Measurements from ENCODE around the gene ZSWIM6. TPM values are rescaled to one million over a fixed set of nuclear protein-coding genes. Genes with fewer than 3 reads are reported as not detected.

The ZSWIM6 gene
- total RNA-seq, 1 experiment from 2014 or later: 4.2 TPM

- H3K9me2 ChIP-seq (replicated peaks; ENCODE audit: insufficient read depth, low read length): no peaks in the 10 kb centered on the region
- no peak overlapping the region for H3K4me2 ChIP-seq (ENCODE audit: low read depth, low read length, poor library complexity, severe bottlenecking)
- H3K9me3 ChIP-seq (ENCODE audit: low read length): no peaks in the 10 kb centered on the region
- peaks cover 12% of the 10 kb centered on the region; the same call in 1 of the 2 replicates for H4K20me1 ChIP-seq (ENCODE audit: insufficient read depth, low read depth, low read length)
- no peak overlapping the region for H2AFZ ChIP-seq (ENCODE audit: low read length)
- no peaks in the 10 kb centered on the region for H3K27me3 ChIP-seq (ENCODE audit: low read length)
- H3K4me1 ChIP-seq (ENCODE audit: low read length): no peaks in the 10 kb centered on the region
- H3K36me3 ChIP-seq (ENCODE audit: insufficient read depth, low read length): no peaks in the 10 kb centered on the region
- DNase-seq: no peak
- no peaks in the 10 kb centered on the region for H3K79me2 ChIP-seq (ENCODE audit: low read length)
- H3K9ac ChIP-seq (ENCODE audit: low read length): no peak overlapping the region
- no peak overlapping the region for H3K27ac ChIP-seq (ENCODE audit: low read length)
- H3K4me3 ChIP-seq (ENCODE audit: low read length): no peak overlapping the region
These were observed 140.3 kb downstream of the ZSWIM6 start for GRCh38 chr5:61472172-61472958.

DNA sequence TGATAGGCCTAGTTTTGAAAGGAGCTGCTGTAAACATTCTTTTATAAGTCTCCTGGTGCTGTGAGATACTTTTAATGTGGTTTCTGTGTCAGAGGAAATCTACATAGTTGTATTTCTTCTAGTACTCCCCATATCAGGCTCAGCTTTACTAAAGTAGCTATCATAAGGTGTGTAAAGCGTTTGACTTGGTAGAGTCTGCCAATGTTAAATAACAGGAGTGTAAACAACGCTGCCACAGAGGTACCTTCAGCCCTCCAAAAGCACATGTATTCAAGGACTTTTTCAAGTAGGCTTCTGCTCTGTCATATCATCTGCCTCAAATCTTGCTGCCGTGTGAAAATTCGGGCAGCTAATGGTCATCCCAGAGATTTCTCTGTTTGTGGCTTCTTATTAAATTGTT, 142.7 kb downstream of the ZSWIM6 start:
- H3K9ac ChIP-seq (ENCODE audit: low read length): no peak overlapping the region
- H3K4me3 ChIP-seq (ENCODE audit: low read length): no peak overlapping the region
- no peaks in the 10 kb centered on the region for H3K4me1 ChIP-seq (ENCODE audit: low read length)
- H2AFZ ChIP-seq (ENCODE audit: low read length): no peak overlapping the region
- no peaks in the 10 kb centered on the region for H3K79me2 ChIP-seq (ENCODE audit: low read length)
- H3K27me3 ChIP-seq (ENCODE audit: low read length): no peaks in the 10 kb centered on the region
- H3K36me3 ChIP-seq (ENCODE audit: insufficient read depth, low read length): no peaks in the 10 kb centered on the region
- H3K9me2 ChIP-seq (replicated peaks; ENCODE audit: insufficient read depth, low read length): no peaks in the 10 kb centered on the region
- no peaks in the 10 kb centered on the region for H3K9me3 ChIP-seq (ENCODE audit: low read length)
- no peak for DNase-seq
- H3K4me2 ChIP-seq (ENCODE audit: low read depth, low read length, poor library complexity, severe bottlenecking): no peak overlapping the region
- no peak overlapping the region for H3K27ac ChIP-seq (ENCODE audit: low read length)
- peaks cover 8% of the 10 kb centered on the region; the same call in 1 of the 2 replicates for H4K20me1 ChIP-seq (ENCODE audit: insufficient read depth, low read depth, low read length)

DNA sequence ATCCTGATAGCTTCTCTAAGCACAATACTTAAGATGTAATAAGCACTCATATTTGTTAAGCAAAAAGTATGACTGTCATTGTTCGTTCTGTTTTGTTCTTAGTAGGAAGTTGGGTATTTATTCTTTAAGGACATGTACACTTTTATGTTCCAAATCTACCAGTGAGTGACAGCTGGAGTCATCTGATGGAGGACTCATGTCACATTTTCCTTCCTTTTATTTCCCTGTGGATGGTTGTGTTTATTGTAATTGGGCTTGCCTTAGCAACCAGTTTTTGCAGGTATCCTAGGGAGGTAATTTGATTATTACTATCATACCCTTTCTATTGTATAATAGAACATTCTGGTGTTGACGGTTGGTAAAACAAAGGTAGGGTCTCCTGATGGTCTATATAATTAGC, 145.7 kb downstream of the ZSWIM6 start:
- Histone ChIP-seq H3K79me2 (ENCODE audit: low read length) (no peaks in the 10 kb centered on the region), H3K4me1 (ENCODE audit: low read length) (no peaks in the 10 kb centered on the region), H3K9ac (ENCODE audit: low read length) (no peak overlapping the region), H3K4me3 (ENCODE audit: low read length) (no peak overlapping the region), H3K9me3 (ENCODE audit: low read length) (no peaks in the 10 kb centered on the region), H3K9me2 (replicated peaks; ENCODE audit: insufficient read depth, low read length) (no peaks in the 10 kb centered on the region), H3K4me2 (ENCODE audit: low read depth, low read length, poor library complexity, severe bottlenecking) (no peak overlapping the region), H2AFZ (ENCODE audit: low read length) (no peak overlapping the region), H3K27ac (ENCODE audit: low read length) (no peak overlapping the region), H3K36me3 (ENCODE audit: insufficient read depth, low read length) (no peaks in the 10 kb centered on the region), H4K20me1 (ENCODE audit: insufficient read depth, low read depth, low read length) (no peaks in the 10 kb centered on the region), H3K27me3 (ENCODE audit: low read length) (no peaks in the 10 kb centered on the region)
- DNase-seq: no peak

DNA sequence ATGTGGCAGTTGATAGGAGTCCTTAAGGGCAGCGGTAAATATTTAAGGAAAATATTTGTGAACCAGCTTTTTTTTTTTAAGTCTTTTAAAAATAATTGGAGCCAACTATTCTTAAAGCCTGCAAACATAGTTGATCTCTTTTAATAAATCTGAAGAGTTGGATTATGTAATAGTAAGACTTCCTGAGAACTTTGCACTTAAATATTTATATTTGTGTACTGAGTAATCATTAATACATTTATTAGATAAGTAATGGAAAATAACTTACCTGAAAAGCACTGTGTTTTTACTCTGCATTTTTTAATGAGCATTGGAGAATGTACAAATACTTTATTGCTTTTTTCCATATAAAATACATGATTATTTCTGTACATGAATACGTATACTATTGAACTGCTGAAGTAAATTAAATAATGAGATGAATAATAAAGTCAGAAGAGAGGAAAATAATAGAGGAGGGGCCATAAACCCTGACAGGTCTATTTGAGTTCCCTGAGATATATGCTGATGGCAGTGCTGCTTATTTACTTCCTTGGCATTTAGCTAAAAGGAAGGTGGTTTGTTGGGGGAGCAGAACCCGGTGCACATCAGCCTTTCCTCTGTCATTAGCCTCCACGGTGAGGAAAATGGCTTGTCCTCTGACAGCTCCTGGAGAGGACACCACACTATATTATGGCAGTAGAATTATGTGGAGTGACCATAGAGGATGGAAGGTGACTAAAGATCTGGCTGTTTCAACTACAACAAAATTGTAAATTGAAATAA, 148.0 kb downstream of the ZSWIM6 start:
- Histone ChIP-seq H4K20me1 (ENCODE audit: insufficient read depth, low read depth, low read length) (no peaks in the 10 kb centered on the region), H3K9me3 (ENCODE audit: low read length) (no peaks in the 10 kb centered on the region), H2AFZ (ENCODE audit: low read length) (no peak overlapping the region), H3K27me3 (ENCODE audit: low read length) (no peaks in the 10 kb centered on the region), H3K4me1 (ENCODE audit: low read length) (no peaks in the 10 kb centered on the region), H3K36me3 (ENCODE audit: insufficient read depth, low read length) (no peaks in the 10 kb centered on the region), H3K79me2 (ENCODE audit: low read length) (no peaks in the 10 kb centered on the region), H3K4me2 (ENCODE audit: low read depth, low read length, poor library complexity, severe bottlenecking) (no peak overlapping the region), H3K27ac (ENCODE audit: low read length) (no peak overlapping the region), H3K4me3 (ENCODE audit: low read length) (no peak overlapping the region), H3K9ac (ENCODE audit: low read length) (no peak overlapping the region), H3K9me2 (replicated peaks; ENCODE audit: insufficient read depth, low read length) (no peaks in the 10 kb centered on the region)
- no peak for DNase-seq

DNA sequence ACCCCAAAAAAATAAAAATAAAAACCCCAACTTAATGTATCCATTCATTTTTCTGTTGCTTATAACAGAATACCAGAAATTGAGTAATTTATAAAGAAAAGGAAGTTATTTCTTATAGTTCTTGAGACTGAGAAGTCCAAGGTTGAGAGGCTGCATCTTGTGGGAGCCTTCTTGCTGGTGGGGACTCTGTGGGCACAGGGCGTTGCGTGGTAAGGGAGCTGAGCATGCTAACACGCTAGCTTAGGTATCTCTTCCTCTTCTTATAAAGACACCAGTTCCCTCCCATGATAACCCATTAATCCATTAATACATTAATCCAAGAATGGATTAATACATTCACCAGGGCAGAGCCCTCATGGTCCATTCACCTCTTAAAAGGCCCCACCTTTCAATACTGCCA, 150.9 kb downstream of the ZSWIM6 start:
- Histone ChIP-seq H3K9me3 (ENCODE audit: low read length) (no peaks in the 10 kb centered on the region), H3K4me3 (ENCODE audit: low read length) (no peak overlapping the region), H3K36me3 (ENCODE audit: insufficient read depth, low read length) (no peaks in the 10 kb centered on the region), H4K20me1 (ENCODE audit: insufficient read depth, low read depth, low read length) (0 out of 2 replicates have a peak, but pooled peaks cover 3% of the 10 kb centered on the region), H3K27ac (ENCODE audit: low read length) (no peak overlapping the region), H3K9ac (ENCODE audit: low read length) (no peak overlapping the region), H3K27me3 (ENCODE audit: low read length) (no peaks in the 10 kb centered on the region), H2AFZ (ENCODE audit: low read length) (no peak overlapping the region), H3K79me2 (ENCODE audit: low read length) (no peaks in the 10 kb centered on the region), H3K4me2 (ENCODE audit: low read depth, low read length, poor library complexity, severe bottlenecking) (no peak overlapping the region), H3K9me2 (replicated peaks; ENCODE audit: insufficient read depth, low read length) (no peaks in the 10 kb centered on the region), H3K4me1 (ENCODE audit: low read length) (no peaks in the 10 kb centered on the region)
- DNase-seq: no peak

DNA sequence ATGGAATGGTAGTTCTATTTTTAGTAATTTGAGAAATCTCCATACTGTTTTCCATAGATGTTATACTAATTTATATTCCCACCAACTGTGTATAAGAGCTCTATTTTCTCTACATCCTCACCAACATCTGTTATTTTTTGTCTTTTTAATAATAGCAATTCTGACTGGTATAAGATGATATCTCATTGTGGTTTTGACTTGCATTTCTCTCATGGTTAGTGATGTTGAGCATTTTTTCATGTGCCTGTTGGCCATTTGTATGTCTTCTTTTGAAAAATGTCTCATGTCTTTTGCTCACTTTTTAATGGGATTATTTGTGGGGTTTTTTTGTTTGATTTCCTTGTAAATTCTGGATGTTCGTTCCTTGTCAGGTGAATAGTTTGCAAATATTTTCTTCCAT, 154.4 kb downstream of the ZSWIM6 start:
- Histone ChIP-seq H3K36me3 (ENCODE audit: insufficient read depth, low read length) (no peaks in the 10 kb centered on the region), H3K27ac (ENCODE audit: low read length) (no peak overlapping the region), H3K4me1 (ENCODE audit: low read length) (no peaks in the 10 kb centered on the region), H2AFZ (ENCODE audit: low read length) (no peak overlapping the region), H3K9me3 (ENCODE audit: low read length) (no peaks in the 10 kb centered on the region), H3K4me3 (ENCODE audit: low read length) (no peak overlapping the region), H3K4me2 (ENCODE audit: low read depth, low read length, poor library complexity, severe bottlenecking) (no peak overlapping the region), H3K9me2 (replicated peaks; ENCODE audit: insufficient read depth, low read length) (no peaks in the 10 kb centered on the region), H4K20me1 (ENCODE audit: insufficient read depth, low read depth, low read length) (peaks cover 6% of the 10 kb centered on the region; the same call in 1 of the 2 replicates), H3K27me3 (ENCODE audit: low read length) (no peaks in the 10 kb centered on the region), H3K79me2 (ENCODE audit: low read length) (no peaks in the 10 kb centered on the region), H3K9ac (ENCODE audit: low read length) (no peak overlapping the region)
- no peak for DNase-seq

DNA sequence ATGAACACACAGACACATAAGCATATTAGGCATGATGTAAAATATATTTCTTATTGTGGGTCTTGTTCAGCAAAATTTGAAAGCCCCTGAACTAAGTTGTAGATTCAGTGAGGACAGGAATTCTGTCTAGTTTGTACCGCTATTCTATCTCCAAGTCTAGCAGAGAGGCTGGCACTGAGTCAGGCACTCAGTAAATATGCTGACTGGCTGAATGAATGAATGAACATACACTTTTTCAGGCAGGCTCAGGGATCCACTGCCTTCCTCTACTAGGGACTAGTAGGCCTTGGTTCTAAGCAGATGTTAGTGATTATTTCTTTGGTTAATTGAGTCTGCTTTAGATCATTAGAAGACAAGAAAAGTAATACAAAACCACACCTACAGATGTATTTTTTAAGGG, 157.5 kb downstream of the ZSWIM6 start:
- no peaks in the 10 kb centered on the region for H3K4me1 ChIP-seq (ENCODE audit: low read length)
- H3K4me2 ChIP-seq (ENCODE audit: low read depth, low read length, poor library complexity, severe bottlenecking): no peak overlapping the region
- H3K9ac ChIP-seq (ENCODE audit: low read length): no peak overlapping the region
- no peak overlapping the region for H3K4me3 ChIP-seq (ENCODE audit: low read length)
- H3K79me2 ChIP-seq (ENCODE audit: low read length): no peaks in the 10 kb centered on the region
- no peaks in the 10 kb centered on the region for H3K9me2 ChIP-seq (replicated peaks; ENCODE audit: insufficient read depth, low read length)
- H3K36me3 ChIP-seq (ENCODE audit: insufficient read depth, low read length): no peaks in the 10 kb centered on the region
- no peak overlapping the region for H2AFZ ChIP-seq (ENCODE audit: low read length)
- no peak overlapping the region for H3K27ac ChIP-seq (ENCODE audit: low read length)
- no peaks in the 10 kb centered on the region for H3K9me3 ChIP-seq (ENCODE audit: low read length)
- no peak for DNase-seq
- H4K20me1 ChIP-seq (ENCODE audit: insufficient read depth, low read depth, low read length): peaks cover 6% of the 10 kb centered on the region; the same call in 1 of the 2 replicates
- H3K27me3 ChIP-seq (ENCODE audit: low read length): no peaks in the 10 kb centered on the region

GRCh38 chr5:61491861-61492260, 159.8 kb downstream of the ZSWIM6 start:
- no peak overlapping the region for H3K9ac ChIP-seq (ENCODE audit: low read length)
- H3K4me3 ChIP-seq (ENCODE audit: low read length): no peak overlapping the region
- no peaks in the 10 kb centered on the region for H3K79me2 ChIP-seq (ENCODE audit: low read length)
- no peak for DNase-seq
- peaks cover 6% of the 10 kb centered on the region; the same call in 1 of the 2 replicates for H4K20me1 ChIP-seq (ENCODE audit: insufficient read depth, low read depth, low read length)
- no peak overlapping the region for H2AFZ ChIP-seq (ENCODE audit: low read length)
- no peaks in the 10 kb centered on the region for H3K9me3 ChIP-seq (ENCODE audit: low read length)
- no peaks in the 10 kb centered on the region for H3K9me2 ChIP-seq (replicated peaks; ENCODE audit: insufficient read depth, low read length)
- no peaks in the 10 kb centered on the region for H3K27me3 ChIP-seq (ENCODE audit: low read length)
- no peaks in the 10 kb centered on the region for H3K4me1 ChIP-seq (ENCODE audit: low read length)
- H3K27ac ChIP-seq (ENCODE audit: low read length): no peak overlapping the region
- H3K4me2 ChIP-seq (ENCODE audit: low read depth, low read length, poor library complexity, severe bottlenecking): no peak overlapping the region
- H3K36me3 ChIP-seq (ENCODE audit: insufficient read depth, low read length): no peaks in the 10 kb centered on the region
